Natural killer cell (primary cell): Measurements from ENCODE around the gene COL5A2. TPM values are rescaled to one million over a fixed set of nuclear protein-coding genes. Genes with fewer than 3 reads are reported as not detected.

Source experiments
- ATAC-seq, 3 donors: fragments of 150-1000 bp in 2 of 3; fragments of 200-7000 bp in 1 of 3; cut with Tn5 transposase; 1 replicate in 1 of 3; 2 replicates in 2 of 3; pipeline ENCODE4 v1.10.0; 2021; ENCODE audit warnings: mild to moderate bottlenecking in 2 of 3, moderate library complexity in 2 of 3
- DNase-seq, 2 donors: peaks; one replicate each; pipeline versions ENCODE4 v3.0.0 to v3.0.0-alpha.2; 2013 to 2021; ENCODE audit warnings: mixed read lengths in 1 of 2
- H3K27ac ChIP-seq: one replicate; pipeline ENCODE4 v1.5.1; 2013; ENCODE audit warnings: mild to moderate bottlenecking, low read length
- H3K27me3 ChIP-seq: one replicate; pipeline ENCODE4 v1.6.1; 2013; ENCODE audit warnings: low read length; ENCODE audit not compliant: control insufficient read depth, insufficient read depth
- H3K36me3 ChIP-seq: one replicate; pipeline ENCODE4 v1.6.1; 2013; ENCODE audit warnings: low read length; ENCODE audit not compliant: control insufficient read depth, insufficient read depth
- H3K4me1 ChIP-seq: one replicate; pipeline ENCODE4 v1.6.1; 2013; ENCODE audit warnings: low read length; ENCODE audit not compliant: control insufficient read depth, insufficient read depth
- H3K4me3 ChIP-seq: one replicate; pipeline ENCODE4 v1.5.1; 2013; ENCODE audit warnings: low read length
- H3K9me3 ChIP-seq: one replicate; pipeline ENCODE4 v1.6.1; 2013; ENCODE audit warnings: low read length; ENCODE audit not compliant: control insufficient read depth, insufficient read depth
- H3K27ac Mint-ChIP-seq, 2 donors: one replicate each; pipeline ENCODE4 v1.8.0; 2022; ENCODE audit warnings: mild to moderate bottlenecking in 2 of 2, mixed read lengths in 2 of 2, moderate library complexity in 1 of 2
- H3K27me3 Mint-ChIP-seq, 2 donors: one replicate each; pipeline ENCODE4 v1.8.0; 2022; ENCODE audit warnings: low read depth in 2 of 2, mixed read lengths in 2 of 2
- H3K36me3 Mint-ChIP-seq: one replicate; pipeline ENCODE4 v1.8.0; 2022; ENCODE audit warnings: mixed read lengths
- H3K4me1 Mint-ChIP-seq, 2 donors: one replicate each; pipeline ENCODE4 v1.8.0; 2022; ENCODE audit warnings: mixed read lengths in 2 of 2
- H3K4me3 Mint-ChIP-seq: one replicate; pipeline ENCODE4 v1.8.0; 2022; ENCODE audit warnings: mild to moderate bottlenecking, moderate library complexity, mixed read lengths
- H3K9me3 Mint-ChIP-seq, 2 donors: one replicate each; pipeline ENCODE4 v1.8.0; 2022; ENCODE audit warnings: mixed read lengths in 2 of 2
- WGBS: methylation state at CpG from one replicate; pipeline ENCODE4 v1.1.7; 2013; ENCODE audit warnings: missing lambda C conversion rate; ENCODE audit not compliant: insufficient coverage; 5-methylcytosine and 5-hydroxymethylcytosine counted together
- intact Hi-C: fragments of 100-400 bp; cut with micrococcal nuclease; formaldehyde crosslinking; loops from one replicate; pipeline ENCODE4 v1.14.2; 2022
- total RNA-seq, 4 donors: library from RNA; stranded (reverse); fragments of 120-200 nt in 1 of 4; gene quantifications; one replicate each; pipeline versions ENCODE4 v1.2.3 to v1.2.4, GENCODE V29; 2013 to 2022
- TF ChIP-seq, protein P1 (sequence below): fragments of 200-600 bp; IDR thresholded peaks from one replicate; pipeline ENCODE4 v1.8.0; 2022; ENCODE audit warnings: antibody characterized with exemption

The COL5A2 gene
- total RNA-seq, 3 donors from 2014 or later (not counting 1 experiment from before 2014, with no cell fraction given), result 0.38 to 0.68 (median 0.63) TPM

GRCh38 chr2:189066037-189066436 lies 113.5 kb downstream of the COL5A2 start:
- TF ChIP-seq, protein P1, sequence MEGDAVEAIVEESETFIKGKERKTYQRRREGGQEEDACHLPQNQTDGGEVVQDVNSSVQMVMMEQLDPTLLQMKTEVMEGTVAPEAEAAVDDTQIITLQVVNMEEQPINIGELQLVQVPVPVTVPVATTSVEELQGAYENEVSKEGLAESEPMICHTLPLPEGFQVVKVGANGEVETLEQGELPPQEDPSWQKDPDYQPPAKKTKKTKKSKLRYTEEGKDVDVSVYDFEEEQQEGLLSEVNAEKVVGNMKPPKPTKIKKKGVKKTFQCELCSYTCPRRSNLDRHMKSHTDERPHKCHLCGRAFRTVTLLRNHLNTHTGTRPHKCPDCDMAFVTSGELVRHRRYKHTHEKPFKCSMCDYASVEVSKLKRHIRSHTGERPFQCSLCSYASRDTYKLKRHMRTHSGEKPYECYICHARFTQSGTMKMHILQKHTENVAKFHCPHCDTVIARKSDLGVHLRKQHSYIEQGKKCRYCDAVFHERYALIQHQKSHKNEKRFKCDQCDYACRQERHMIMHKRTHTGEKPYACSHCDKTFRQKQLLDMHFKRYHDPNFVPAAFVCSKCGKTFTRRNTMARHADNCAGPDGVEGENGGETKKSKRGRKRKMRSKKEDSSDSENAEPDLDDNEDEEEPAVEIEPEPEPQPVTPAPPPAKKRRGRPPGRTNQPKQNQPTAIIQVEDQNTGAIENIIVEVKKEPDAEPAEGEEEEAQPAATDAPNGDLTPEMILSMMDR, result no peak
- no peak overlapping the region for H3K4me3 Mint-ChIP-seq

DNA sequence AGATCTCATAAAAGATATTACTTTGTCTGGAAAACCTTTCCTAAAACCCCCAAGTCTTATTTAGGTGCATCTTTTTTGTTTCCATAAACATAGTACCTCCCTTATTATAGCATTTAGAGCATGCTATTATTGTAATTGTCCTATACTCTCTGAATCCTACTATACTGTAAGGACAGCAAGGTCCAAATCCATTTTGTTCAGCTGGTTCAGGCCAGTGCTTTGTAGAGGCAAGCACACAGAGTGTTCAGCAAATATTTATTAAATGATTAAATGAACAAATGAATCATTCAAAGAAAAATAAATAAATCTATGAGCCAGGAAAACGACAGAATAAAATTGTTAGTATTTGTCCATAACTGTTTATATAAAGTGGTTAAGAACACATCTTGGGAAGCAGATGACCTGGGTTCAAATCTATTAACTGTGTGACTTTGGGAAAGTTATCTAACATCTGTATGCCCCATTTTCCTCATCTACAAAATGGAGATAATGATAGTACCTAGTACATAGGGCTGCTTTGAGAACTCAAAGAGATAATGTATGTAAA lies 119.4 kb downstream of the COL5A2 start:
- Histone ChIP-seq H3K36me3 (no peaks in the 10 kb centered on the region), H3K27ac (no peak overlapping the region), H3K4me1 (no peaks in the 10 kb centered on the region), H3K27me3 (no peaks in the 10 kb centered on the region), H3K9me3 (no peaks in the 10 kb centered on the region), H3K4me3 (no peak overlapping the region)
- no peak overlapping the region for H3K27ac Mint-ChIP-seq
- no peaks in the 10 kb centered on the region for H3K4me1 Mint-ChIP-seq
- intact Hi-C loops, result no loop called here
- ATAC-seq (no peak), DNase-seq (no peak)
- no peaks in the 10 kb centered on the region for H3K27me3 Mint-ChIP-seq
- no peaks in the 10 kb centered on the region for H3K36me3 Mint-ChIP-seq
- no CpG with 5 or more reads among the region's 1 CpG for WGBS
- H3K9me3 Mint-ChIP-seq, result no peaks in the 10 kb centered on the region
- TF ChIP-seq, protein P1, result no peak
- H3K4me3 Mint-ChIP-seq, result no peak overlapping the region

More at GRCh38 chr2:189066037-189066436, 113.5 kb downstream of the COL5A2 start:
- no peak overlapping the region for H3K27ac Mint-ChIP-seq
- H3K4me1 Mint-ChIP-seq, result no peaks in the 10 kb centered on the region
- H3K36me3 Mint-ChIP-seq, result no peaks in the 10 kb centered on the region
- H3K27me3 Mint-ChIP-seq, result no peaks in the 10 kb centered on the region
- Histone ChIP-seq H3K36me3 (no peaks in the 10 kb centered on the region), H3K27me3 (no peaks in the 10 kb centered on the region), H3K4me1 (no peaks in the 10 kb centered on the region), H3K9me3 (no peaks in the 10 kb centered on the region), H3K27ac (no peak overlapping the region), H3K4me3 (no peak overlapping the region)
- intact Hi-C loops, result no loop called here
- ATAC-seq (no peak), DNase-seq (no peak)
- peaks cover 0 to 7% of the 10 kb centered on the region in 2 donors for H3K9me3 Mint-ChIP-seq

GRCh38 chr2:189057316-189057715 lies 122.2 kb downstream of the COL5A2 start:
- H3K9me3 Mint-ChIP-seq, result no peaks in the 10 kb centered on the region
- TF ChIP-seq, protein P1, result no peak
- H3K27me3 Mint-ChIP-seq, result no peaks in the 10 kb centered on the region
- Histone ChIP-seq H3K9me3 (no peaks in the 10 kb centered on the region), H3K36me3 (no peaks in the 10 kb centered on the region), H3K4me3 (no peak overlapping the region), H3K27me3 (no peaks in the 10 kb centered on the region), H3K4me1 (no peaks in the 10 kb centered on the region), H3K27ac (no peak overlapping the region)
- DNase-seq (no peak), ATAC-seq (no peak)
- no peak overlapping the region for H3K4me3 Mint-ChIP-seq
- H3K4me1 Mint-ChIP-seq, result no peaks in the 10 kb centered on the region
- intact Hi-C loops, result no loop called here
- WGBS, result no CpG with 5 or more reads among the region's 2 CpGs
- no peaks in the 10 kb centered on the region for H3K36me3 Mint-ChIP-seq
- H3K27ac Mint-ChIP-seq, result no peak overlapping the region
